HG03108 (cell line): ENCODE measurements around the gene MAGEF1.

Experiments
- ATAC-seq: cut with Tn5 transposase; IDR thresholded peaks from one replicate; pipeline ENCODE4 v1.9.1; 2021; ENCODE audit warnings: moderate library complexity; ENCODE audit not compliant: unreplicated experiment

MAGEF1 gene

DNA sequence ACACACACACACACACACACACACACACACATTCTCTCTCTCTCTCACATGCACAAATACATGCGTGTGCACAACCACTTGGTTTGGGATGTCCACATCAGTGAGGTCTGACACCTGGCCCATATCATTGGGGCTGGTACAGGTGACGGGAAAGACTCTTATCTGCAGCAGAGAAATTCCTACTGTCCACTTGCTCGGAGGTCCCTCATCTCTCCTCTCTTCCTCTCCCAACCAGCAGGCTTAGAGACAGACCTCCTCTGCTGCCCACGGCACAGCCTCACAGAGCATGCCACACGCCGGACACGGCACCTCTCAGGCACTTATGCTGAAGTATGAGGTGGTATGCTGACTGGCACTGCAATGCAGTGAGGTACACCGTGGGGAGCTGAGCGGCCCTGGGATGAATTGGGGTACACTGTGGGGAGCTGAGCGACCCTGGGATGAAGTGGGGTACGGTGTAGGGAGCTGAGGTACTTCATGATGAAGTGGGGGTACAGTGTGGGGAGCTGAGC lies 41.7 kb downstream of the MAGEF1 start:
- ATAC-seq = no peak

DNA sequence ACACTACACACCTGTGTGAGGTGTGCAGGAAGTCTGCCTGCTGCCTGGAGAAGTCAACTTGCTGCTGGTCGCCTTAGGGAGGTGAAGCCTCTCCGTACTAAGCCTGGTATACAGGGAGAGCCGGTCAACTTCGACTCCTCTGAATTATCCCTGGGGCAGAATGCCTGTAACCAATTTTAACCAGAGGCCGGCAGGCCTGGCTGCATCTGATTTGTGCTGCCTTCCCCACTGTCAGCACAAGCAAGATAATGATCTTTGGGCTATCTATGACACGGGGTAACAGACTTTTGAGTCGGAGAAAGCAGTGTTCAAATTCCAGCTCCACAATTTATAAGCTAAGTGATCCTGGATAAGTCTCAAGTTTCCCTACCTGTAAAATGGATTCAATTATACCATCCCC lies 42.3 kb downstream of the MAGEF1 start:
- no peak for ATAC-seq

DNA sequence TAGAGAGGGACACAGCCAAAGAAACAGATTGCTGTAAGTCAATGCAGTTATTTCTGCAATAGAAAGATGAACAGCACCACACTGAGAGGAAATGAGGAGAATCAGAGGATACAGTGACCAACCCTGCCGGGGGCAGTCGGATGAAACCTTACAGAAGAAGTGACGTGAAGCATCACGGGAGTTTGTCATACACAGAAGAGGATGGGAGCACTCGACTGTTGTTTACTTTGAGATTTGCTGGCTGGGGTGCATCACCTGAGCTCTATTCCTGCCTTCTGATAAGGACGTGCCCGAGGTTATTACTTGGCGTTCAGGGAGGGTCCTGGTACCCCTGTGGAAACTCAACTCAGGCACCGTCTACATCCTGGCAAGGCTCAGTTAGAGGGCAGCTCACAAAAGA lies 45.4 kb downstream of the MAGEF1 start:
- no peak for ATAC-seq

DNA sequence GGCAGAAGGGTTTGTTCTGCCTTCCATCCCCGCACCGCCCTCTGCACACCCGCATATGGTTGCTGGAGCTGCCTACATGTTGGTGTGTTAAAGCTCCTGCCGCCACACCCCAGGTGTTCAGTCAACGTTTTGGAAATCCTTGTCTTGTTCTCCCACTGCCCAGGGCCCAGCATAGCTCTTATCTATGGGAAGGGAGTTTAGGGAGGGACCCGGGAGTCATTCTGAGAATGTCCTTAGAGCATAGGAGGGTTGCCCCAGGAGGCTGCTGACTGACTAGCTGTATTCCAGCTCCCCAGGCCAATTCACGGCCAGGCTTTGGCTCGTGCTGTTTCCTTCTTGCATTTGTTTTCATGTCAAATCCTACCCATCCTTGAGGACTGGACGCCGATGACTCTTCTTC lies 46.8 kb downstream of the MAGEF1 start:
- ATAC-seq = no peak

DNA sequence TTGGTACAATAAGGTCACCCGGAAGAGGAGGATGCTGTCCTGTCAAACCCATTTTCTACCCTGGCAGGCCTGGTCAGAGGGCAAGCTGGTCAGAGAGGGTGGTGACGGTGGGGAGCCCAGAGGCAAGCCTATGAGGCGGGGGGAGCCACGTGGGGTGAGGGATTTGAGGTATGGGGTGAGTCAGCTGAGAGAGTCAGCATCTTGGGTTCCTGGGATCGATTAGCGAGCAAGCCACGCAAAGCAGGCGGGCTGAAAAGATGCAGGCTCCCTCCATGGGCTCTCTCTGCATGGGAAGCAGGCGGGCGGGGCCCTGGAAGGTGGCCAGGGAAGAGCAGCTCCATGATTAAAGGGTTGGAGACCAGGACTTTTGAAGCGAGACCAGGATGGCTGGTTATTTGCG lies 48.1 kb downstream of the MAGEF1 start:
- ATAC-seq = no peak

DNA sequence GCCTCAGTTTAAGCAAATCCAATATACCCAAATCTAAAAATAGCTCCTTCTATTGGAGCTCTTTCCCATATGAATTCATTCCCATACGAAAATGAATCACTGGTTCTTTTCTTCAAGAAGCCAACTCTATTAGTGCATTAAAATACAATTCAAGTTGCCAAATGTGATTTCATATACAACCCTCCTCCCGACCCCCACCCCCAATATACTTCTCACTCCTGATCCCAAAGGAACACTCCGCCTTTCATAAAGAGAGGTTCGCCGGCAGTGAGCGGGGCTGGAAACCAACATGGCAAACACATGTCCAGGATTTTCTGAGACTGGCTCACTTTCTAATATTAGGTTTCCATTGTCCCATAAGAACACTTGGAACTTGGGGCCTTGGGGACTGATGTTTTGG lies 48.5 kb downstream of the MAGEF1 start:
- ATAC-seq = no peak

DNA sequence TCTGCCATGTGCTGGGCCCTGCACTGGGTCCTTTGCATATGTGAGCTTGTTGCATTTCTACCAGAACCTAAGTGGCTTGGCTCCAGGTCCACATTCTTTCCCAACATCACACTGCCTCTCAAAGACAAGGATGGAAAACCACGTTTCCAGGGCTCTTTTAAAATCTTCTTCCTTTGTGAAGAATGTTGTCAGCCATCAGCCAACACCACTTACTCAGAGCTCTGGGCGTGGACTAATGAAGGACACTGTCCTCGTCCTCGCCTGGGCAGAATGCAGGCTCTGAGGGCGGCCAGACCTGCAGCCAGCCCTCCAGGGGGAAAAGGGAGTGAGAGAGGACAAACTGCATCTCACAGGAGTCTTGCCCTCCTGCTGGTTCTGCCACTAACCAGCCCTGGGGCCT lies 49.7 kb downstream of the MAGEF1 start:
- ATAC-seq = no peak

DNA sequence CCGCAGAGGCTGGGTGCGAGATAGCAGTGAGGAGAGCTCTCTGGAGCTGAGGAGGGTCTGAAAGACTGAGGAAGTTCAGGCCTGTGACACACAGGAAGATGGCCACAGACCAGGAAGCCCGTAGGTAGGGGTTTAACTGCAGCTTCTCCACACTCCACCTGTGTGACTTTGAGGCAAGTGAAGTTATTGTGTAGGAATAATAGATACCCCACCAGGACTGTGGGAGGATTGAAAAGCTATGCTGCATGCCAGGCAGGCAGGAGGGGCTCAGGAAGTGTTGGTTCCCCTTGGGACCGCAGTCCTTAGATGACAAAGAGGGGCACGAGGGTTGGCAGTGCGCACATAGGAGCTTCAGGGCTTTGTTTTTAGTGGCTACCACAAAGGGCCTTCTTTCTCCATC lies 50.9 kb downstream of the MAGEF1 start:
- no peak for ATAC-seq
